Neural crest cell (in vitro differentiated cells): ENCODE measurements around the gene SERPIND1. TPM values are rescaled to one million over a fixed set of nuclear protein-coding genes. Genes with fewer than 3 reads are reported as not detected.

Source experiments
- total RNA-seq: library from RNA; stranded (reverse); gene quantifications from 2 replicates; pipeline ENCODE4 v1.2.1, GENCODE V29; 2021

Gene SERPIND1
- total RNA-seq, 1 donor from 2014 or later, result not detected

Other genes starting within 250 kb of the SERPIND1 start
- gene PI4KA, start 84.7 kb downstream of the SERPIND1 start, total RNA-seq, result 82.0 and 85.8 TPM in 2 replicates
- gene SNAP29, start 84.9 kb downstream of the SERPIND1 start, total RNA-seq, result 20.0 and 20.2 TPM in 2 replicates
- gene CRKL, start 143.3 kb downstream of the SERPIND1 start, total RNA-seq, result 102 and 107 TPM in 2 replicates
- gene AIFM3, start 193.1 kb downstream of the SERPIND1 start, total RNA-seq, result 0.79 and 0.84 TPM in 2 replicates
- gene LZTR1, start 208.2 kb downstream of the SERPIND1 start, total RNA-seq, result 88.7 and 94.5 TPM in 2 replicates
- 35.4 and 37.0 TPM in 2 replicates for gene THAP7, start 228.0 kb downstream of the SERPIND1 start, total RNA-seq
- gene P2RX6, start 241.1 kb downstream of the SERPIND1 start, total RNA-seq, result 3.4 and 4.5 TPM in 2 replicates